ENCODE results near the gene PKM.
A peak's percentile ranks its signal among the peaks of the same experiment; 100 is the strongest.

PKM gene

DNA sequence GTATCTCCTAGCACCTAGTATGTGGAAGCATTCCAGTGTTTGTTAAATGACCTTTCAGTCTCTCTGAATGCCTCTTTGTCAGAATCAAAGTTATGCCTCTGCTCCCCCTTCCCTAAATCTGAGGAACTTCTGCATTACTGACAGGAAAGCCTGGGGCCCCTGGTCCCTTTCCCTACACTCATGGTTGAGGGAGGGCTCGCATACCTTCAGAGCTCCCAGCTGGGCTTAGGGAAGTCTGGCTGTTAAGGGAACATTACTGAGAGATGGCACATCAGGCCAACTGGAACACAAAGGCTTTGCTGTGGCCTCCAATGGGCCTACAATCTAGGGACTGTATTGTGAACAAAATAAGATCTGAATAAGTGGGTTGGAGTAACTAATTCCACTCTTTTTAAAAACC lies 10.3 kb downstream of the PKM start:
- H3K4me1 Mint-ChIP-seq = peaks cover 71% of the 10 kb centered on the region
- H3K27ac Mint-ChIP-seq = peak overlapping the region; percentile 32
- H3K27me3 Mint-ChIP-seq = no peaks in the 10 kb centered on the region
- H3K9me3 Mint-ChIP-seq = no peaks in the 10 kb centered on the region
- H3K4me3 Mint-ChIP-seq = peak overlapping the region; percentile 15
- peaks cover 17% of the 10 kb centered on the region for H3K36me3 Mint-ChIP-seq

DNA sequence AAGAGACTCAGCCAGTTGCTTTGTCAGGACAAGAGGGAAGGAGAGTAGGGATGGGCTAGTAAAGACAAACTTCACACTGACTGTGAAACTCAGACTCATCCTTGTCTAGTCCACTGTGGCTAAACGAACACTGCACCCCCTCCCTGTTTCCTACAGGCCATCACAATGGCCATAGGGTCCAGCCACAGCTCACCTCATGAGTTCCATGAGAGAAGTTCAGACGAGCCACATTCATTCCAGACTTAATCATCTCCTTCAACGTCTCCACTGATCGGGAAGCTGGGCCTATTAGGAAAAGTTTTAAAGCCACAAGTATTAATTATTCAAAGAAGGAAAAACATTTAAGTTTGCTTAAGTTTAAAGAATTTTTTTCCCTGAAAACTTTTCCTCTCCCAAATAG lies 13.8 kb downstream of the PKM start:
- Mint-ChIP-seq H3K4me1 (peaks cover 48% of the 10 kb centered on the region), H3K4me3 (no peak overlapping the region), H3K9me3 (no peaks in the 10 kb centered on the region), H3K27me3 (no peaks in the 10 kb centered on the region), H3K27ac (peak overlapping the region; percentile 51), H3K36me3 (peaks cover 8% of the 10 kb centered on the region)

DNA sequence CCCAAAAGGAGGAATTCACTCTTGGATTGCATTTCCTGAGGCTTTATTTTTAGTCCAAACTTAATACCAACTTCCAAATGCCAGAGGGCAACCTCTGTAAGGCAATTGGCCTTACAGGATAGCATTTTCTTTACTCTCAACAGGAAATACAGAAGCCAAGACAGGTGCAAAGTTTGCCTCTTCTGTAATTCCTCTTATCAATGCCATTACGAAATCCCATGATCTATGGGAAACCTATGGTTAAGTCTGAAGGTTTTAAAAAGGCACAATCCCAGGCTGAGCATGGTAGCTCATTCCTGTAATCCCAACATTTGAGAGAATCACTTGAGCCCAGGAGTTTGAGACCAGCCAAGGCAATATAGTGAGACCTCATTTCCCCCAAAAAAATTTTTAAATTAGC lies 14.9 kb downstream of the PKM start:
- peaks cover 37% of the 10 kb centered on the region for H3K4me1 Mint-ChIP-seq
- peaks cover 6% of the 10 kb centered on the region for H3K36me3 Mint-ChIP-seq
- no peaks in the 10 kb centered on the region for H3K9me3 Mint-ChIP-seq
- H3K27ac Mint-ChIP-seq = no peak overlapping the region
- H3K4me3 Mint-ChIP-seq = no peak overlapping the region
- no peaks in the 10 kb centered on the region for H3K27me3 Mint-ChIP-seq

DNA sequence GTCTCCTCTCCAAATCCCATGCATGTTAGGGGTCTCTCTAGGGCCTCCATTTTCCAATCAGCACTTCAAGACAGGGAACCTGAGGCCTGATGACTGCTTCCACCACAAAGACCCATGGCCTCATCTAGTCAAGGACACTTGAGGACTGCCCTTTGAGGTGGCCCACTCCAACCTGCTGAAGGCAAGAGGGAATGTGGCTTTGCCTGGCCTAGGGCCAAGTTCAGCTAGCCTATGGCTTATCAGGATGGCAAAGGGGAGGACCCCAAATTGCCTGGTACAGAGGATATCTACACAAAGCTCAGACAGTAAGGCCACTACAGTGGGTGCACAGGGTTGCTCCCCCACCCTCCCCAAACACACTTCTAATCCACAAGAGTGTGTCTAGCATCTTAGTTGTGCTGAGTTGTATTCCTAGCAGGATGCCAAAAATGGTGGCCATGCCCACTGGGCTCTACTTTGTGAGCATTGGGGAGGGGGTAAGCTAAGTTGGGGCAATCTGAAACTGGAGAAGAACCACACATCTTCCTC lies 23.4 kb downstream of the PKM start:
- peaks cover 14% of the 10 kb centered on the region for H3K36me3 Mint-ChIP-seq
- H3K27me3 Mint-ChIP-seq = no peaks in the 10 kb centered on the region
- H3K4me3 Mint-ChIP-seq = no peak overlapping the region
- no peaks in the 10 kb centered on the region for H3K9me3 Mint-ChIP-seq
- H3K27ac Mint-ChIP-seq = no peak overlapping the region
- peaks cover 10% of the 10 kb centered on the region for H3K4me1 Mint-ChIP-seq

DNA sequence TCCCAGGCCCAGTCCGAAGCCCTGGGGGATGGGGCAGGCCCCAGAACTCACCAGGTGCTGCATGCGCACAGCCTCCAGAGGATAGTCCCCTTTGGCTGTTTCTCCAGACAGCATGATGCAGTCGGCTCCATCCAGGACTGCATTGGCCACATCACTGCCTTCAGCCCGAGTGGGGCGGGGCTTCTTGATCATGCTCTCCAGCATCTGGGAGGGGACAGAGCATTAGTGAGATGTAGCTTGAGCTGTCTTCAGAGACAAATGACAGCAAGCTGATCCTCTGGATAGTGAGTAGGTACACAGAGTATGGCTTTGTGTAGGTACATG lies 24.4 kb downstream of the PKM start:
- Mint-ChIP-seq H3K9me3 (no peaks in the 10 kb centered on the region), H3K4me1 (peaks cover 10% of the 10 kb centered on the region)

DNA sequence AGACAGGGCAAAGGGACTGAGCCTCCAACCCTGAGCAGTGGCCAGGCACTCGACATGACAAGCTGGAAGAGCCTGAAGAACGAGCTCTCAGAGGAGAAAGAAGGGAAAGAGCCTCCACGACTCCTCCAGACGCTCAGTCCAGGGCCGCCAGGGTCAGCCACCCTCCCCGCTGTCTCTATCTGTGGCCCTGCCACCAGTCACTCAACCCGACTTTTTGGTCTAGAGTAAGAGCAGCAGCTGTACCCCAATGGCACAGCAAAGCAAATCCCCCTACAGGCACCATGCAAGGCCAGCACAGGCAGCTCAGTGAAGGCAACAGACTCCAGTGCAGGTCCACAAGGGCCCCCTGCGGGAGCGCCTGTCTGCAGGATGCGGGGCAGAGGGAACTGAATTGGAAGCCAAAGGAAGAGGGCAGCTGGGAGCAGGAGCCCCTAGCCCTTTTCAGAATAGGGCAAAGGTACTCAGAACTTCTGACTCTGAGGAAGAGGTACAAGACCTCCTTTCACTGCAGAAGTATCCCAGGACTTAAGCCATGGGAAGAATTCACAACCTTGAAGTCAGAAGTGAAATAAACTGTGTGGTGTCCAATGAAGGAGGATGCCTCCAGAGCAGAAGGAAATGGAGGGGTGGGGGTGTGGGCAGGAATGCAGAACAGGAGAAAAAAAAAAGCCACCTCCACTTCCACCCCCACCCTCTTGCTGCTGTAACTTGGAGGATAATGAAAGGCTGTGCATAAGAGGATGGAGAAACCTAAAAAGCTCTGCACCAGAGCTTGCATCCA lies 24.9 kb downstream of the PKM start:
- Mint-ChIP-seq H3K36me3 (peaks cover 16% of the 10 kb centered on the region), H3K4me3 (no peak overlapping the region), H3K9me3 (no peaks in the 10 kb centered on the region), H3K27me3 (no peaks in the 10 kb centered on the region), H3K4me1 (peaks cover 10% of the 10 kb centered on the region), H3K27ac (no peak overlapping the region)

More for the DNA sequence above, 24.4 kb downstream of the PKM start:
- Mint-ChIP-seq H3K4me3 (no peak overlapping the region), H3K36me3 (peaks cover 16% of the 10 kb centered on the region), H3K27me3 (no peaks in the 10 kb centered on the region), H3K27ac (no peak overlapping the region)

DNA sequence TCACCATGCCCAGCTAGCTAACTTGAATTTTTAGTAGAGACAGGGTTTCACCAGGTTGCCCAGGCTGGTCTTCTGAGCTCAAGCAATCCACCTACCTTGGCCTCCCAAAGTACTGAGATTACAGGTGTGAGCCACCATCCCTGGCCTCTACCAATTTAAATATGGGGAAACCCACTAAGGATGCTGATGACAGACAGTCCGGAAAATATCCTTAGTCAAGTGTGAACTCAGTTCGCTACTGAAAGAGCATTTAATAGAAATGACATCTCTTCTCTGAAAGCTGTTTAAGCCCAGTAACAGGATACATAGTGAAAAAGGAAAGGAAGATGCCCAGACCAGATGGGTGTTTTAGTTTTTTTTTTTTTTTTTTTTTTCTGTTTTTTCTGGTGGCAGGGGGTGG lies 25.7 kb downstream of the PKM start:
- Mint-ChIP-seq H3K9me3 (no peaks in the 10 kb centered on the region), H3K4me1 (peaks cover 7% of the 10 kb centered on the region), H3K36me3 (peaks cover 14% of the 10 kb centered on the region), H3K27ac (peak overlapping the region; percentile 85), H3K27me3 (no peaks in the 10 kb centered on the region), H3K4me3 (no peak overlapping the region)

DNA sequence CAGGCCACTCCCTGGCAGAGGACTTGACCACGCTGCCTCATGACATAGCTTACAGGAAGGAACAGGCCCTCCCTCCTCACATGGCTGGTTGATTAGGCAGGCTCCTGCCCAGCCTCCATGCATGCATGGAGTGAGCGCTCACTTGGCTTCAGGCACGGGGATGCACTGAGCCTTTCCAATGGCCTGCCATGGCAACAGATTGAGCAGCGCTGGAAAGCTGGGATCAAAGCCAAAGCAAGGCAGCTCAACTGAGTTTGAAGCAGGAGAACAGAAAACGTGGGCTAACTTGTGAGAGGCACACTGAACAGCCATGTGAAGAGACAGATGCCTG lies 27.5 kb downstream of the PKM start:
- no peak overlapping the region for H3K27ac Mint-ChIP-seq
- H3K4me1 Mint-ChIP-seq = peaks cover 7% of the 10 kb centered on the region
- peaks cover 11% of the 10 kb centered on the region for H3K36me3 Mint-ChIP-seq
- no peak overlapping the region for H3K4me3 Mint-ChIP-seq
- no peaks in the 10 kb centered on the region for H3K9me3 Mint-ChIP-seq
- H3K27me3 Mint-ChIP-seq = no peaks in the 10 kb centered on the region

DNA sequence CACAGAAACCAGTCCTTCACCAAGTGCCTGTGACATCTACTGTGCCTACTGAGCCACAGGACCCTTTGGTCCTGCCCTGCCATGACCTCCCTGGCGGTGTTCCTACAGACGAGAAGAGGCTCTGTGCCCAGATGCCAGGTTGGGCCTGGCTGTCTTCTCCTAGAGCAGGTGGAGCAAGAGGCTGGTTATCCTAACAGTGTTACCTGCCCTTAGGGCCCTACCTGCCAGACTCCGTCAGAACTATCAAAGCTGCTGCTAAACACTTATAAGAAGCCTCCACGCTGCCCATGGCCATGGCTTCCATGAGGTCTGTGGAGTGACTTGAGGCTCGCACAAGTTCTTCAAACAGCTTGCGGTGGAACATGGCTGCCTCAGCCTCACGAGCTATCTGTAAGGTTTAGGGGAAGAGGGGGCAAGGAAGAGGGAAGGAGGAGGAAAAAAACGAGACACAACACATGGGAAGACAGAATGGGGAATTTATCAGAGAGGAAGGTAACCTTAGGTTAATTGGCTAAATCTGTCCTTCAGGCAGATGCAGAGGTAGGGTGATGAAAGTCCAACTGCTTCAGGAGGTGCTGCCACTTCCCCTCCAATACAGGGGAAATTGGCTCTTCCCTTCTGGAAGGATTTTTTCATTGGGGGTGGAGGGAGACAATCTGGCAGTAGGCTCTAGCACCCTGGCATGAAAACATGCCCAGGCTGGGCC lies 28.0 kb downstream of the PKM start:
- Mint-ChIP-seq H3K27ac (peak overlapping the region; percentile 43), H3K4me1 (peaks cover 10% of the 10 kb centered on the region), H3K36me3 (peaks cover 9% of the 10 kb centered on the region), H3K27me3 (no peaks in the 10 kb centered on the region), H3K9me3 (no peaks in the 10 kb centered on the region), H3K4me3 (no peak overlapping the region)

DNA sequence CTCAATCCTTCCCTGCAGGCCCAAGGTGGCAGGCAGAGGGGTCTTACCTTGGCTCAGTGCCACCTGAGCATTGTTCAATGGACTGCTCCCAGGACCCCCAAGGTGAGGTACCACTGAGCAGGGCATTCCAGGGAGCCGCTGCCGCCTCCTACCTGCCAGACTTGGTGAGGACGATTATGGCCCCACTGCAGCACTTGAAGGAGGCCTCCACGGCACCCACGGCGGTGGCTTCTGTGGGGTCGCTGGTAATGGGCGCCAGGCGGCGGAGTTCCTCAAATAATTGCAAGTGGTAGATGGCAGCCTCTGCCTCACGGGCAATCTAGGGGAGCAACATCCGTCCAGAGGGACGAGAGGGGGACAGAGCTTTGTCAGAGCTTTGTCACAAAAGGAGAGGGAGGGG lies 28.7 kb downstream of the PKM start:
- H3K27ac Mint-ChIP-seq = no peak overlapping the region
- H3K4me3 Mint-ChIP-seq = no peak overlapping the region
- peaks cover 14% of the 10 kb centered on the region for H3K4me1 Mint-ChIP-seq
- no peaks in the 10 kb centered on the region for H3K9me3 Mint-ChIP-seq
- peaks cover 9% of the 10 kb centered on the region for H3K36me3 Mint-ChIP-seq
- H3K27me3 Mint-ChIP-seq = peaks cover 1% of the 10 kb centered on the region

DNA sequence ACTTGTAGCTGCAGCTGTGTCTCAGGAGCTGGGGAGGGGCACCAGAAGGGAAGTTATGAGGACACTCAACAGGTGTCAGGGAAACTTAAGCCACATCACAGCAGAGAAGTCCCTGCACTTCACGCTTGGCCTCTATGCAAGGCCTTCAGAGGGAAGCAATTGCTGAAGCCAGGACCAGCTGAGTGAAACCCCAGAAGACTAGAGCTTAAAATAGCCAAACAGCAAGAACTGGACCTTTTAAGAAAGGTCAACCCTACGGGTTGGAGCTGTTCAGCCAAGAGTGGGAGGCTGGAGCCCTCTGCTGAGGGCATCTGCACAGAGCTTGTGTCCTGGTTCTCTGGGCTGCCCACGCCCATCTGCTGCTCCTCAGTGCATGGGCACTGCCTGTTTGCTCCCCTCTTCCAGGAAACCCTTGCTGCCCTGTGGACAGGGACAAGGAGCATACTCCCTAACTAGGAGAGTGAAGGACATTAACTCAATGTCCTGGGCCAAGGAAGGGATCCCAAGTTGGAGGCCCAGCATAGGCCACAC lies 29.5 kb downstream of the PKM start:
- Mint-ChIP-seq H3K4me1 (peaks cover 10% of the 10 kb centered on the region), H3K27ac (peak overlapping the region; percentile 51), H3K27me3 (peaks cover 3% of the 10 kb centered on the region)

DNA sequence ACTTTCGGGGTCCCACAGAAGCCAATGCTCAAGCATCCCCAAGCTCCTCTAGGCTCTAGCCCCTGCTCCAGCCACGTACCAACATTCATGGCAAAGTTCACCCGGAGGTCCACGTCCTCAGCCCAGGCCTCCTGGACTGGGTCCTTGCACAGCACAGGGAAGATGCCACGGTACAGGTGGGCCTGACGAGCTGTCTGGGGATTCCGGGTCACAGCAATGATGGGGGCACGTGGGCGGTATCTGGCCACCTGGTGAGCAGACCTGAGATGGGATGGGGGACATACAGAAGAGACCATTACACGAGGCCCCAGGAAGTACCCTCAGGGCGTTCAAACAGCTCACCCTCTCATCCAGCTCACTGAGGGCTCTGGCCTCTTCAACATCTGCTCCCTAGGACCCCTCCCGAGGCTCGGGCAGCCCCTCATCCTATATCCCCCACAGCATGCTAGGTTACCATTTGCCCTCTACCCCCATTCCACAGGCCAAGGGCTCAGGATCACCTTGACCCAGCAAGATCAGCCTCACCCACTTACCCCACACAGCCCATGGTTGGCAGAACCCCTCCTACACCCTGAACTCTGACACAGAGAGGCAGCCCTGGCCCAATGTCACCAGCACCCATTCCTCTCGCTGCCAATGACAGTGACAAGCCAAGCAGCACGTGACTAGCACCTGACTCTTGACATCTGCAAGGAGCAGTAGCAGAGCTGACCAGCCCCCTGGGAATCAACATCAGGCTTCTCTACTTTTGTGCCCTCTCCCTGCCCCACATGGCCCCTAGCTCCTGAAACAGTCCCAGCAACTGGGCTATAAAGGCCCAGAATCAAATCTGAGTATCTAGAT lies 30.4 kb downstream of the PKM start:
- Mint-ChIP-seq H3K4me1 (peaks cover 10% of the 10 kb centered on the region), H3K27me3 (peaks cover 5% of the 10 kb centered on the region), H3K36me3 (peaks cover 9% of the 10 kb centered on the region), H3K9me3 (no peaks in the 10 kb centered on the region), H3K27ac (peak overlapping the region; percentile 46), H3K4me3 (no peak overlapping the region)

More for the DNA sequence above, 29.5 kb downstream of the PKM start:
- Mint-ChIP-seq H3K36me3 (peaks cover 9% of the 10 kb centered on the region), H3K4me3 (no peak overlapping the region), H3K9me3 (no peaks in the 10 kb centered on the region)

DNA sequence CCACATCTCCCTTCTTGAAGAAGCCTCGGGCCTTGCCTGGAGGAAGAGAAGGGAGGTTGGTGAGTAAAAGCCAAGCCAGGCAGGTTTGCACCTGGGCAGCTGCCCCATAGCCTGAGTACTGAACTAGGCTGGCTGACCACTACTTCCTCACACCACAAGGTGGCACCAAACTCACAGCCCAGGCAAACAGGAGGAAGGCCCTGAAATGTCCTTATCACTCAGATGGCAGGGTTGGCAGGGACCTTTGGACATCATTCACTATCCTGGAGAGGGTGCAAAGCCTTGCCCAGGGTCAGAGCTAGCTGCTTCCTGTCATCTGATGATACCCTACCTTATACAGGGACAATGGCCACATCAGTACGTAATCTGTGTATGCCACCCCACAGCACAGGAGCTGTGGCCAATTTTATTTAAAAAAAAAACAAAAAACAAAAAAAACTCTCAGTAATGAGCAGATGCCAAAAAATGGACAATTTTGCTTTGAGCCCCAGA lies 31.2 kb downstream of the PKM start:
- H3K4me3 Mint-ChIP-seq = no peak overlapping the region
- peaks cover 9% of the 10 kb centered on the region for H3K27me3 Mint-ChIP-seq
- no peaks in the 10 kb centered on the region for H3K9me3 Mint-ChIP-seq
- H3K36me3 Mint-ChIP-seq = peaks cover 9% of the 10 kb centered on the region
- H3K27ac Mint-ChIP-seq = peak overlapping the region; percentile 41
- H3K4me1 Mint-ChIP-seq = peaks cover 10% of the 10 kb centered on the region

DNA sequence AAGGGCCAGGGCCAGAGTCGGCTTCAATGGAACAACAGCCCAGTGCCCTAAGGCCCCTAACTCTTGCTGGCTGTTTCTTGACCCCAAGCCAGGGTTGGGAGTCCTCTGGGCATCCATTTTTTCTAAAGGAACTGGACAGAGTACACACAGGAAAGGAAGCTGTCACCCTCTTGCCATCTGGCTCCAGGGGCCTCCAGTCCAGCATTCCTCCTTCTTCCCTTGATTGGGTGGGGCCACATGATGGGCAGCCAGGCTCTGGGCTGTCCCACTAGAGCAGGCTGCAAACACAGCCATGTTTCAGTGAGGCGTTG lies 31.8 kb downstream of the PKM start:
- H3K4me1 Mint-ChIP-seq = peaks cover 10% of the 10 kb centered on the region
- H3K9me3 Mint-ChIP-seq = no peaks in the 10 kb centered on the region
- no peak overlapping the region for H3K27ac Mint-ChIP-seq
- no peak overlapping the region for H3K4me3 Mint-ChIP-seq
- peaks cover 11% of the 10 kb centered on the region for H3K27me3 Mint-ChIP-seq
- peaks cover 8% of the 10 kb centered on the region for H3K36me3 Mint-ChIP-seq

DNA sequence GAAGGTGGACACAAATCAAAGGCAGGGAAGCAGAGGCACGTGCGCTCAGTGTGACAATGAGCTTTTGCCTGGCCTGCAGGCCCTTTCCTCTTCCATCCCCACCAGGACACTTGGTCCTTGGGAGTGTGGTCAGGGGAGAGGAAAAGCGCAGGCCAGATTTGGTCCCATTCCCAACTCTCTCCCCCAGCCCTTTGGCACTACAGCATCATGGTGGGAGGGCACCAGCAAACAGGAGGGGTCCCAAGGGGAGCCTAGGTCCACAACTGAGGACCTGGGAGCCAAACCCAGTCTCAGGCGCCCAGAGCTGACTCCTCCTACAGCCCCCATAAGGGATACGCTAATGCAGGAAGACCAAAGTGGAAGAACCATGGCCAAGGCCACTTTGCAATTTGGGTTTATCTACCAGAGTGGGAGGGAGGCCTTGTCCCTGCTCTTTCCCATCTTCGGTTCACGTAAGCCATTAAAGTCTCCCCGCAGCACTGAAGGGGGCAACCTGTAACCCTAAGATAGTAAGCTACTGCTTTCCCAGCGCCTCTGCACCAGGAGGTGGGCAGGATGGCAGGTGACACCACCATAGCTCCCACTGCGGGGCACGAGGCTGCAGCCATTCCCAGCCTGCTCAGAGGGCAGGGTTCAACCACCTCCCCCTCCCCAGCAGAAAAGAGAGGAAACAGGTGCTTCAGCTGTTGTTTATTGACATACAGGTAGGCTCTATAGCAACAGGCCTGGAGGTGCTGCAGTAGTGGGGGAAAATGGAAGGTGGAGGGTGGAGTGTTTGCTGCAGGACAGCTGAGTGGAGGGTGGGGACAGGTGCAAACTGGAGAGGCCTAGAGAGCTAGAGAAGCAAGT lies 32.4 kb downstream of the PKM start:
- no peaks in the 10 kb centered on the region for H3K9me3 Mint-ChIP-seq
- H3K4me1 Mint-ChIP-seq = peaks cover 10% of the 10 kb centered on the region
- peaks cover 8% of the 10 kb centered on the region for H3K36me3 Mint-ChIP-seq
- peak overlapping the region; percentile 10 for H3K27ac Mint-ChIP-seq
- H3K4me3 Mint-ChIP-seq = peak overlapping the region; percentile 70
- peaks cover 14% of the 10 kb centered on the region for H3K27me3 Mint-ChIP-seq
